ENCODE results near the gene VTA1. TPM values are rescaled to one million over a fixed set of nuclear protein-coding genes. Genes with fewer than 3 reads are reported as not detected.

Gene VTA1
- total RNA-seq, 6 experiments from 2014 or later = 17.3 to 43.0 (median 23.4) TPM

GRCh38 chr6:142118328-142118727 lies 28.7 kb upstream of the VTA1 start:
- Histone ChIP-seq H3K27me3 (no peaks in the 10 kb centered on the region), H3K36me3 (no peaks in the 10 kb centered on the region), H3K27ac (no peak overlapping the region), H3K4me3 (no peak overlapping the region), H3K9me3 (no peaks in the 10 kb centered on the region), H3K4me1 (no peaks in the 10 kb centered on the region)
- TF ChIP-seq POLR2A (IDR thresholded peaks at IDR 0.05) = no peak
- TF ChIP-seq CTCF (IDR thresholded peaks at IDR 0.05) = no peak
- DNase-seq (no peak), ATAC-seq (no peak)
- WGBS (ENCODE audit: insufficient coverage, low coverage, low lambda C conversion rate, missing lambda C conversion rate) = 42% methylated on average over 3 of the region's 3 CpGs
- intact Hi-C loops (cut with DNase I) = no loop called here

- no peak for DNase-seq
- Histone ChIP-seq H3K4me1 (no peaks in the 10 kb centered on the region), H3K9me3 (no peaks in the 10 kb centered on the region), H3K27ac (no peak overlapping the region), H3K4me3 (no peak overlapping the region), H3K36me3 (no peaks in the 10 kb centered on the region), H3K27me3 (no peaks in the 10 kb centered on the region)
- WGBS (ENCODE audit: insufficient coverage, low coverage, low lambda C conversion rate, missing lambda C conversion rate) = 100% methylated on average over 1 of the region's 2 CpGs
- ATAC-seq = no peak
- intact Hi-C loops (cut with DNase I) = no loop called here
- TF ChIP-seq POLR2A (IDR thresholded peaks at IDR 0.05) = no peak
- no peak for TF ChIP-seq CTCF (IDR thresholded peaks at IDR 0.05)
These were observed 28.1 kb upstream of the VTA1 start for GRCh38 chr6:142118925-142119324.

- no peaks in the 10 kb centered on the region for H3K36me3 ChIP-seq
- TF ChIP-seq POLR2A (IDR thresholded peaks at IDR 0.05) (no peak), CTCF (IDR thresholded peaks at IDR 0.05) (no peak)
- 57% methylated on average over 3 of the region's 3 CpGs for WGBS (ENCODE audit: insufficient coverage, low coverage, low lambda C conversion rate, missing lambda C conversion rate)
- no peaks in the 10 kb centered on the region for H3K4me1 ChIP-seq
- H3K4me3 ChIP-seq = no peak overlapping the region
- H3K27ac ChIP-seq = no peak overlapping the region
- intact Hi-C loops (cut with DNase I) = no loop called here
- H3K27me3 ChIP-seq = peaks cover 0 to 3% of the 10 kb centered on the region in 2 donors
- no peaks in the 10 kb centered on the region for H3K9me3 ChIP-seq
- DNase-seq (no peak), ATAC-seq (no peak)
These were observed 25.7 kb upstream of the VTA1 start for GRCh38 chr6:142121342-142121741.

GRCh38 chr6:142130814-142131213 lies 16.2 kb upstream of the VTA1 start:
- Histone ChIP-seq H3K36me3 (no peaks in the 10 kb centered on the region), H3K27me3 (no peaks in the 10 kb centered on the region), H3K27ac (no peak overlapping the region), H3K4me3 (no peak overlapping the region), H3K4me1 (no peaks in the 10 kb centered on the region), H3K9me3 (no peaks in the 10 kb centered on the region)
- TF ChIP-seq POLR2A (IDR thresholded peaks at IDR 0.05) (no peak), CTCF (IDR thresholded peaks at IDR 0.05) (no peak)
- intact Hi-C loops (cut with DNase I) = no loop called here
- no peak for DNase-seq
- WGBS (ENCODE audit: insufficient coverage, low coverage, low lambda C conversion rate, missing lambda C conversion rate) = 90% methylated on average over 1 of the region's 1 CpG
- no peak for ATAC-seq

GRCh38 chr6:142132625-142133024 lies 14.4 kb upstream of the VTA1 start, which contains the start of gene GJE1:
GJE1 (plus strand) TSS chr6:142132925; CDS start chr6:142133159, 234 bp downstream.
- H3K9me3 ChIP-seq = no peaks in the 10 kb centered on the region
- H3K27ac ChIP-seq = no peak within 1 kb of the TSS
- no peaks in the 10 kb centered on the region for H3K4me1 ChIP-seq
- 56% methylated on average over 1 of the region's 1 CpG for WGBS (ENCODE audit: insufficient coverage, low coverage, low lambda C conversion rate, missing lambda C conversion rate)
- no peak for TF ChIP-seq POLR2A (IDR thresholded peaks at IDR 0.05)
- no peak for TF ChIP-seq CTCF (IDR thresholded peaks at IDR 0.05)
- intact Hi-C loops (cut with DNase I) = no loop called here
- ATAC-seq (no peak), DNase-seq (no peak)
- H3K36me3 ChIP-seq = no peaks in the 10 kb centered on the region
- H3K4me3 ChIP-seq = no peak within 1 kb of the TSS
- no peaks in the 10 kb centered on the region for H3K27me3 ChIP-seq
